HepG2 (cell line): ENCODE results near the gene LDLR. TPM values are rescaled to one million over a fixed set of nuclear protein-coding genes. Genes with fewer than 3 reads are reported as not detected.
A peak's percentile ranks its signal among the peaks of the same experiment; 100 is the strongest.

ENCODE experiments used
- ATAC-seq: fragments of 200-7000 bp; cut with Tn5 transposase; 3 replicates; pipeline ENCODE4 v1.9.1; 2020; ENCODE audit warnings: mild to moderate bottlenecking, moderate library complexity
- BruUV-seq: library from RNA; stranded (reverse); fragments of 400-500 nt; replicated peaks from 2 replicates; lab custom pipeline; 2021; lab: Mats Ljungman, UMichigan
- CTCF ChIA-PET: fragments of 300-600 bp; formaldehyde crosslinking; extraction: SDS; loops from one replicate; lab custom pipeline; 2021; ENCODE audit warnings: low total read pairs, inconsistent platforms, low intra/inter-chr PET ratio; lab: Yijun Ruan, JAX
- POLR2A ChIA-PET: fragments of 350-600 bp; sonication (Branson Sonifier 250); formaldehyde crosslinking; loops from one replicate; lab custom pipeline; 2020; ENCODE audit warnings: antibody characterized with exemption, inconsistent platforms; lab: Yijun Ruan, JAX
- DNase-seq: peaks from one replicate; pipeline ENCODE4 v3.0.0-alpha.2; 2015; ENCODE audit warnings: low spot score
- FAIRE-seq: peaks from 3 replicates; lab custom pipeline; 2011; peaks lifted over from hg19 to GRCh38; lab: Jason Lieb, UNC
- H2AFZ ChIP-seq: one replicate; pipeline ENCODE4 v1.6.1; 2011; ENCODE audit warnings: low read length, inconsistent platforms
- H3K27ac ChIP-seq: fragments of 300-600 bp; 3 replicates; pipeline ENCODE4 v1.8.0; 2011; ENCODE audit warnings: mixed run types, mild to moderate bottlenecking, mixed read lengths, low read length, inconsistent platforms; ENCODE audit not compliant: insufficient read depth; ENCODE audit errors: extremely low read length
- H3K27me3 ChIP-seq, 2 experiments: fragments of 200-600 bp in 1 of 2; 2 replicates in 1 of 2; 3 replicates in 1 of 2; pipeline versions ENCODE4 v1.6.0 to v1.8.0; 2011; ENCODE audit warnings: low read length in 2 of 2, mild to moderate bottlenecking in 2 of 2, moderate library complexity in 2 of 2, inconsistent platforms in 1 of 2; ENCODE audit not compliant: insufficient read depth in 2 of 2, control insufficient read depth in 1 of 2
- H3K36me3 ChIP-seq, 2 experiments: fragments of 200-600 bp in 1 of 2; replicated peaks in 1 of 2; 2 replicates in 1 of 2; 3 replicates in 1 of 2; pipeline versions ENCODE4 v1.5.1 to v1.8.0; 2011; ENCODE audit warnings: low read length in 2 of 2, inconsistent platforms in 1 of 2; ENCODE audit not compliant: insufficient read depth in 2 of 2, control insufficient read depth in 1 of 2
- H3K4me1 ChIP-seq: 2 replicates; pipeline ENCODE4 v1.5.1; 2012; ENCODE audit warnings: low read length, inconsistent platforms; ENCODE audit not compliant: insufficient read depth
- H3K4me2 ChIP-seq: 2 replicates; pipeline ENCODE4 v1.6.0; 2011; ENCODE audit warnings: low read depth, low read length, inconsistent platforms
- H3K4me3 ChIP-seq, 3 experiments: fragments of 200-600 bp in 1 of 3; sonication (generic), shearing (Covaris generic) in 1 of 3; replicated peaks in 1 of 3; 2 replicates each; pipeline ENCODE4 v1.5.1; 2011 to 2016; ENCODE audit warnings: low read length in 3 of 3, inconsistent platforms in 2 of 3, low read depth in 2 of 3, mild to moderate bottlenecking in 2 of 3, control low read depth in 1 of 3, mixed read lengths in 1 of 3; ENCODE audit not compliant: insufficient read depth in 1 of 3
- H3K79me2 ChIP-seq: one replicate; pipeline ENCODE4 v1.6.1; 2011; ENCODE audit warnings: low read length, inconsistent platforms; ENCODE audit not compliant: insufficient read depth
- H3K9ac ChIP-seq: 2 replicates; pipeline ENCODE4 v1.6.0; 2011; ENCODE audit warnings: mild to moderate bottlenecking, low read depth, low read length, inconsistent platforms; ENCODE audit not compliant: insufficient read depth
- H3K9me3 ChIP-seq: 2 replicates; pipeline ENCODE4 v1.5.1; 2012; ENCODE audit warnings: mild to moderate bottlenecking, low read length
- H4K20me1 ChIP-seq: 2 replicates; pipeline ENCODE4 v1.6.0; 2011; ENCODE audit warnings: inconsistent platforms, mild to moderate bottlenecking, low read length, moderate library complexity; ENCODE audit not compliant: insufficient read depth
- ARNT ChIP-seq: fragments of 450-650 bp; IDR thresholded peaks from 2 replicates; pipeline ENCODE4 v1.6.1; 2017
- ATF5 ChIP-seq: sonication (generic); formaldehyde crosslinking; IDR thresholded peaks from 2 replicates; pipeline ENCODE4 v1.4.0; 2020; ENCODE audit warnings: mild to moderate bottlenecking, low read depth, missing genetic modification reagents
- KLF16 ChIP-seq, 2 experiments: sonication (generic) in 1 of 2; formaldehyde crosslinking in 1 of 2; IDR thresholded peaks; 2 replicates each; pipeline versions ENCODE4 v1.6.1 to v1.8.0; 2016 to 2023; ENCODE audit warnings: missing genetic modification reagents in 2 of 2, missing compliant biosample characterization in 1 of 2
- NFE2L1 ChIP-seq: sonication (generic); formaldehyde crosslinking; IDR thresholded peaks from 2 replicates; pipeline ENCODE4 v1.4.0; 2020; ENCODE audit warnings: missing genetic modification reagents, mild to moderate bottlenecking, borderline replicate concordance
- NFE2L2 ChIP-seq: fragments of 150-350 bp; IDR thresholded peaks from 2 replicates; pipeline ENCODE4 v1.6.1; 2014; ENCODE audit warnings: low read length
- PLSCR1 ChIP-seq: sonication (generic); formaldehyde crosslinking; IDR thresholded peaks from 2 replicates; pipeline ENCODE4 v1.5.0; 2020; ENCODE audit warnings: missing genetic modification reagents, mild to moderate bottlenecking, borderline replicate concordance
- POLR2G ChIP-seq: fragments of 200-400 bp; formaldehyde crosslinking; IDR thresholded peaks from 2 replicates; pipeline ENCODE4 v1.6.1; 2018; ENCODE audit warnings: mild to moderate bottlenecking, low read depth, low read length, moderate library complexity
- TRIM24 ChIP-seq: sonication (generic); formaldehyde crosslinking; IDR thresholded peaks from 2 replicates; pipeline ENCODE4 v1.8.0; 2022; ENCODE audit warnings: mild to moderate bottlenecking, missing genetic modification reagents
- ZNF121 ChIP-seq: sonication (generic); formaldehyde crosslinking; IDR thresholded peaks from 2 replicates; pipeline ENCODE4 v1.5.0; 2020; ENCODE audit warnings: mild to moderate bottlenecking, missing genetic modification reagents
- ZNF292 ChIP-seq: sonication (generic); formaldehyde crosslinking; IDR thresholded peaks from 2 replicates; pipeline ENCODE4 v1.8.1; 2022; ENCODE audit warnings: mild to moderate bottlenecking, low read depth, missing genetic modification reagents, borderline replicate concordance
- ZNF557 ChIP-seq: sonication (generic); formaldehyde crosslinking; IDR thresholded peaks from 2 replicates; pipeline ENCODE4 v1.4.0; 2020; ENCODE audit warnings: missing genetic modification reagents
- ZNF569 ChIP-seq: sonication (generic); formaldehyde crosslinking; IDR thresholded peaks from 2 replicates; pipeline ENCODE4 v1.5.0; 2020; ENCODE audit warnings: mild to moderate bottlenecking, missing genetic modification reagents, moderate library complexity, borderline replicate concordance
- ZNF678 ChIP-seq: sonication (generic); formaldehyde crosslinking; IDR thresholded peaks from 2 replicates; pipeline ENCODE4 v1.4.0; 2020; ENCODE audit warnings: mild to moderate bottlenecking, missing genetic modification reagents
- ZNF691 ChIP-seq: sonication (generic); formaldehyde crosslinking; IDR thresholded peaks from 2 replicates; pipeline ENCODE4 v1.4.0; 2020; ENCODE audit warnings: missing genetic modification reagents, low read depth, mild to moderate bottlenecking, borderline replicate concordance
- ZSCAN12 ChIP-seq: sonication (generic); formaldehyde crosslinking; IDR thresholded peaks from 2 replicates; pipeline ENCODE4 v1.9.0; 2021; ENCODE audit warnings: mild to moderate bottlenecking, missing genetic modification reagents
- WGBS: methylation state at CpG from one replicate; pipeline ENCODE4 v1.1.6; 2017; ENCODE audit warnings: low lambda C conversion rate; 5-methylcytosine and 5-hydroxymethylcytosine counted together
- in situ Hi-C: cut with HindIII; loops from 2 replicates; pipeline ENCODE4 v1.10.0; 2017; ENCODE audit warnings: low pct_unique_long_range_greater_than_20kb; ENCODE audit not compliant: extremely low pct_ligation_motif_present
- intact Hi-C: fragments of 100-400 bp; cut with micrococcal nuclease; formaldehyde crosslinking; loops from one replicate; pipeline ENCODE4 v1.10.0; 2022; ENCODE audit not compliant: unreplicated experiment
- polyA plus RNA-seq, 8 experiments: library from polyadenylated mRNA; depleted of rRNA in 3 of 8; stranded (reverse) in 7 of 8; unstranded in 1 of 8; fragments of >200 nt; fragmentation: Illumina TruSeq in 4 of 8; extraction: Trizol in 4 of 8; gene quantifications; 2 replicates each; pipeline versions ENCODE4 v1.2.1 to v1.2.3, GENCODE V29; 2011 to 2016; ENCODE audit warnings: low read depth in 4 of 8, missing spikeins in 1 of 8, mixed read lengths in 1 of 8; ENCODE audit not compliant: insufficient read depth in 1 of 8
- total RNA-seq, 5 experiments: library from RNA; depleted of rRNA; stranded (reverse); fragments of >200 nt; fragmentation: Illumina TruSeq; extraction: Trizol; gene quantifications; 2 replicates each; pipeline ENCODE4 v1.2.3, GENCODE V29; 2016; ENCODE audit warnings: low read depth in 1 of 5

The LDLR gene
- total and polyA plus RNA-seq, 2 of the 13 experiments (the other 11 are each of a cell fraction or from before 2014, with no cell fraction given) = 51.6 to 92.5 TPM

- in situ Hi-C loops = no loop called here
- TF ChIP-seq ARNT = no peak
- TF ChIP-seq ZNF292 (CRISPR knock-in tag) = no peak
- TF ChIP-seq KLF16 (CRISPR knock-in tag; IDR thresholded peaks at IDR 0.05) = no peak
- no peak for TF ChIP-seq ZNF121 (CRISPR knock-in tag)
- no peak for TF ChIP-seq POLR2G
- no peak for TF ChIP-seq PLSCR1 (CRISPR knock-in tag)
- TF ChIP-seq ZSCAN12 = no peak
- no peak for TF ChIP-seq ATF5 (CRISPR knock-in tag)
- TF ChIP-seq TRIM24 (CRISPR knock-in tag) = no peak
- TF ChIP-seq ZNF678 (CRISPR knock-in tag) = no peak
- TF ChIP-seq ZNF691 = no peak
- TF ChIP-seq NFE2L1 (CRISPR knock-in tag) = no peak
- no peak for TF ChIP-seq ZNF557 (CRISPR knock-in tag)
- TF ChIP-seq NFE2L2 = no peak
- TF ChIP-seq ZNF569 (CRISPR knock-in tag) = no peak
- TF ChIP-seq, all 625 proteins: peak for 0
- ChIA-PET CTCF (no interaction called here), POLR2A (interaction anchor here (2.0 kb wide), 1 partner anchor 9 kb away, joined by 8 read pairs; no protein-coding TSS in a partner anchor)
- FAIRE-seq (no peak), ATAC-seq (no peak), DNase-seq (no peak)
- H2AFZ ChIP-seq = no peak overlapping the region
- BruUV-seq = TSS peak; percentile 44
- no peak overlapping the region for H3K27ac ChIP-seq
- H3K4me3 ChIP-seq = no peak overlapping the region
- intact Hi-C loops = no loop called here
- no peak overlapping the region for H3K4me2 ChIP-seq
- no peak overlapping the region for H3K9ac ChIP-seq
- H4K20me1 ChIP-seq = no peaks in the 10 kb centered on the region
- WGBS = 100% methylated on average over 6 of the region's 11 CpGs
- peaks cover 41% of the 10 kb centered on the region for H3K4me1 ChIP-seq
- peaks cover 26% of the 10 kb centered on the region for H3K79me2 ChIP-seq
- H3K36me3 ChIP-seq = peaks cover 1 to 14% of the 10 kb centered on the region in 2 experiments; a peak in 3 of 5 replicates
- no peaks in the 10 kb centered on the region for H3K9me3 ChIP-seq
- H3K27me3 ChIP-seq = no peaks in the 10 kb centered on the region; a peak in 1 of 5 replicates
Observed at GRCh38 chr19:11152318-11153062, 63.2 kb downstream of the LDLR start.
